Measurements from ENCODE around the gene HEPN1.

The HEPN1 gene

GRCh38 chr11:124899383-124900145, 19.5 kb upstream of the HEPN1 start:
- no peaks in the 10 kb centered on the region for H3K9me3 ChIP-seq (ENCODE audit: control insufficient read depth, low read length)
- no peak overlapping the region for H3K27ac ChIP-seq (ENCODE audit: insufficient read depth, low read depth, low read length, poor library complexity, severe bottlenecking)
- H3K27me3 ChIP-seq (ENCODE audit: control insufficient read depth, insufficient read depth, low read length, poor library complexity, severe bottlenecking), result no peaks in the 10 kb centered on the region
- H3K4me1 ChIP-seq (ENCODE audit: control insufficient read depth, insufficient read depth, low read length), result peaks cover 10% of the 10 kb centered on the region
- 78 to 80% methylated on average over 6 of the region's 6 CpGs for WGBS, 2 experiments
- no peaks in the 10 kb centered on the region for H3K36me3 ChIP-seq (ENCODE audit: control insufficient read depth, insufficient read depth, low read length)
- no peak overlapping the region for H3K4me3 ChIP-seq (ENCODE audit: insufficient read depth, low read depth, low read length)

GRCh38 chr11:124900464-124900863, 18.6 kb upstream of the HEPN1 start:
- Histone ChIP-seq H3K27ac (ENCODE audit: insufficient read depth, low read depth, low read length, poor library complexity, severe bottlenecking) (no peak overlapping the region), H3K4me3 (ENCODE audit: insufficient read depth, low read depth, low read length) (no peak overlapping the region), H3K4me1 (ENCODE audit: control insufficient read depth, insufficient read depth, low read length) (peaks cover 10% of the 10 kb centered on the region), H3K36me3 (ENCODE audit: control insufficient read depth, insufficient read depth, low read length) (no peaks in the 10 kb centered on the region), H3K27me3 (ENCODE audit: control insufficient read depth, insufficient read depth, low read length, poor library complexity, severe bottlenecking) (no peaks in the 10 kb centered on the region), H3K9me3 (ENCODE audit: control insufficient read depth, low read length) (no peaks in the 10 kb centered on the region)
- 86 to 87% methylated on average over 5 of the region's 5 CpGs for WGBS, 2 experiments

GRCh38 chr11:124902616-124903015, 16.4 kb upstream of the HEPN1 start:
- H3K27ac ChIP-seq (ENCODE audit: insufficient read depth, low read depth, low read length, poor library complexity, severe bottlenecking), result no peak overlapping the region
- H3K4me1 ChIP-seq (ENCODE audit: control insufficient read depth, insufficient read depth, low read length), result peaks cover 7% of the 10 kb centered on the region
- H3K4me3 ChIP-seq (ENCODE audit: insufficient read depth, low read depth, low read length), result no peak overlapping the region
- WGBS, 2 experiments, result no CpG with 5 or more reads among the region's 1 CpG
- H3K27me3 ChIP-seq (ENCODE audit: control insufficient read depth, insufficient read depth, low read length, poor library complexity, severe bottlenecking), result no peaks in the 10 kb centered on the region
- no peaks in the 10 kb centered on the region for H3K36me3 ChIP-seq (ENCODE audit: control insufficient read depth, insufficient read depth, low read length)
- H3K9me3 ChIP-seq (ENCODE audit: control insufficient read depth, low read length), result no peaks in the 10 kb centered on the region

GRCh38 chr11:124915541-124916369, 3.3 kb upstream of the HEPN1 start:
- no peaks in the 10 kb centered on the region for H3K9me3 ChIP-seq (ENCODE audit: control insufficient read depth, low read length)
- H3K36me3 ChIP-seq (ENCODE audit: control insufficient read depth, insufficient read depth, low read length), result no peaks in the 10 kb centered on the region
- H3K4me1 ChIP-seq (ENCODE audit: control insufficient read depth, insufficient read depth, low read length), result no peaks in the 10 kb centered on the region
- H3K27ac ChIP-seq (ENCODE audit: insufficient read depth, low read depth, low read length, poor library complexity, severe bottlenecking), result no peak overlapping the region
- H3K27me3 ChIP-seq (ENCODE audit: control insufficient read depth, insufficient read depth, low read length, poor library complexity, severe bottlenecking), result peaks cover 26% of the 10 kb centered on the region
- WGBS, 2 experiments, result 91 to 95% methylated on average over 3 of the region's 3 CpGs
- no peak overlapping the region for H3K4me3 ChIP-seq (ENCODE audit: insufficient read depth, low read depth, low read length)

- Histone ChIP-seq H3K4me1 (ENCODE audit: control insufficient read depth, insufficient read depth, low read length) (no peaks in the 10 kb centered on the region), H3K27ac (ENCODE audit: insufficient read depth, low read depth, low read length, poor library complexity, severe bottlenecking) (no peak overlapping the region), H3K4me3 (ENCODE audit: insufficient read depth, low read depth, low read length) (no peak overlapping the region), H3K9me3 (ENCODE audit: control insufficient read depth, low read length) (no peaks in the 10 kb centered on the region), H3K27me3 (ENCODE audit: control insufficient read depth, insufficient read depth, low read length, poor library complexity, severe bottlenecking) (peaks cover 31% of the 10 kb centered on the region), H3K36me3 (ENCODE audit: control insufficient read depth, insufficient read depth, low read length) (no peaks in the 10 kb centered on the region)
Measured at GRCh38 chr11:124916370-124916710, 2.7 kb upstream of the HEPN1 start.

GRCh38 chr11:124917115-124917637, 1.9 kb upstream of the HEPN1 start:
- Histone ChIP-seq H3K27ac (ENCODE audit: insufficient read depth, low read depth, low read length, poor library complexity, severe bottlenecking) (no peak overlapping the region), H3K4me1 (ENCODE audit: control insufficient read depth, insufficient read depth, low read length) (no peaks in the 10 kb centered on the region), H3K36me3 (ENCODE audit: control insufficient read depth, insufficient read depth, low read length) (no peaks in the 10 kb centered on the region), H3K4me3 (ENCODE audit: insufficient read depth, low read depth, low read length) (no peak overlapping the region), H3K27me3 (ENCODE audit: control insufficient read depth, insufficient read depth, low read length, poor library complexity, severe bottlenecking) (peaks cover 40% of the 10 kb centered on the region), H3K9me3 (ENCODE audit: control insufficient read depth, low read length) (no peaks in the 10 kb centered on the region)
- WGBS, 2 experiments, result 85 to 92% methylated on average over 6 of the region's 6 CpGs

GRCh38 chr11:124919898-124920297, 848 bp downstream of the HEPN1 start:
- Histone ChIP-seq H3K4me1 (ENCODE audit: control insufficient read depth, insufficient read depth, low read length) (no peaks in the 10 kb centered on the region), H3K27me3 (ENCODE audit: control insufficient read depth, insufficient read depth, low read length, poor library complexity, severe bottlenecking) (peaks cover 61% of the 10 kb centered on the region), H3K36me3 (ENCODE audit: control insufficient read depth, insufficient read depth, low read length) (no peaks in the 10 kb centered on the region), H3K27ac (ENCODE audit: insufficient read depth, low read depth, low read length, poor library complexity, severe bottlenecking) (no peak overlapping the region), H3K9me3 (ENCODE audit: control insufficient read depth, low read length) (no peaks in the 10 kb centered on the region), H3K4me3 (ENCODE audit: insufficient read depth, low read depth, low read length) (no peak overlapping the region)
- WGBS, 2 experiments, result 88 to 97% methylated on average over 2 of the region's 2 CpGs

- WGBS, 2 experiments, result 92 to 94% methylated on average over 5 of the region's 5 CpGs
- Histone ChIP-seq H3K27ac (ENCODE audit: insufficient read depth, low read depth, low read length, poor library complexity, severe bottlenecking) (no peak overlapping the region), H3K4me1 (ENCODE audit: control insufficient read depth, insufficient read depth, low read length) (no peaks in the 10 kb centered on the region), H3K4me3 (ENCODE audit: insufficient read depth, low read depth, low read length) (no peak overlapping the region), H3K9me3 (ENCODE audit: control insufficient read depth, low read length) (no peaks in the 10 kb centered on the region), H3K36me3 (ENCODE audit: control insufficient read depth, insufficient read depth, low read length) (no peaks in the 10 kb centered on the region), H3K27me3 (ENCODE audit: control insufficient read depth, insufficient read depth, low read length, poor library complexity, severe bottlenecking) (peaks cover 61% of the 10 kb centered on the region)
Measured at GRCh38 chr11:124920356-124920755, 1.3 kb downstream of the HEPN1 start.

GRCh38 chr11:124920870-124921609, 2.0 kb downstream of the HEPN1 start:
- peak overlapping the region; percentile 29 for H3K4me3 ChIP-seq (ENCODE audit: insufficient read depth, low read depth, low read length)
- no peaks in the 10 kb centered on the region for H3K9me3 ChIP-seq (ENCODE audit: control insufficient read depth, low read length)
- no peak overlapping the region for H3K27ac ChIP-seq (ENCODE audit: insufficient read depth, low read depth, low read length, poor library complexity, severe bottlenecking)
- peaks cover 61% of the 10 kb centered on the region for H3K27me3 ChIP-seq (ENCODE audit: control insufficient read depth, insufficient read depth, low read length, poor library complexity, severe bottlenecking)
- H3K4me1 ChIP-seq (ENCODE audit: control insufficient read depth, insufficient read depth, low read length), result no peaks in the 10 kb centered on the region
- 3% methylated on average over 82 of the region's 82 CpGs for WGBS, 2 experiments
- H3K36me3 ChIP-seq (ENCODE audit: control insufficient read depth, insufficient read depth, low read length), result no peaks in the 10 kb centered on the region

GRCh38 chr11:124922831-124923230, 3.8 kb downstream of the HEPN1 start:
- Histone ChIP-seq H3K36me3 (ENCODE audit: control insufficient read depth, insufficient read depth, low read length) (no peaks in the 10 kb centered on the region), H3K4me1 (ENCODE audit: control insufficient read depth, insufficient read depth, low read length) (no peaks in the 10 kb centered on the region), H3K27ac (ENCODE audit: insufficient read depth, low read depth, low read length, poor library complexity, severe bottlenecking) (no peak overlapping the region), H3K9me3 (ENCODE audit: control insufficient read depth, low read length) (no peaks in the 10 kb centered on the region), H3K4me3 (ENCODE audit: insufficient read depth, low read depth, low read length) (no peak overlapping the region), H3K27me3 (ENCODE audit: control insufficient read depth, insufficient read depth, low read length, poor library complexity, severe bottlenecking) (peaks cover 61% of the 10 kb centered on the region)
- WGBS, 2 experiments, result 90 to 93% methylated on average over 4 of the region's 4 CpGs

Data from ectodermal cell (in vitro differentiated cells).